ENCODE results near the gene BICRAL.

The BICRAL gene

DNA sequence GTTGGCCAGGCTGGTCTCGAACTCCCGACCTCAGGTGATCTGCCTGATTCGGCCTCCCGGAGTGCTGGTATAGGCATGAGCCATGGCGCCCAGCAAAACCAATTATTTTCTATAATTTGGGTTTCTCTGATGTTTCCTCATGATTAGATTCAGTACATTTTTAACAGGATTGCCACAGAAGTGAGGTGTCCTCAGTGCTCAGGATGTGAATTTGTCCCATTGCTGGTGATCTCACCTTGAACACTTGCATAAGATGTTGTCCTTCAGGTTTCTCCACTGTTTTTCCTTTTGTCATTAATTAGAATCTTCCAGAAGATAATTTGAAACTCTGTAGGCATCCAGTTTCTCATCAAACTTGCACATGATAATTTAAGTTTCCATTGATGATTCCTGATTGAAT is 52.2 kb downstream of the BICRAL start:
- FAIRE-seq (no peak), DNase-seq (ENCODE audit: insufficient read length, low spot score) (no peak)
- TF ChIP-seq, protein P1, sequence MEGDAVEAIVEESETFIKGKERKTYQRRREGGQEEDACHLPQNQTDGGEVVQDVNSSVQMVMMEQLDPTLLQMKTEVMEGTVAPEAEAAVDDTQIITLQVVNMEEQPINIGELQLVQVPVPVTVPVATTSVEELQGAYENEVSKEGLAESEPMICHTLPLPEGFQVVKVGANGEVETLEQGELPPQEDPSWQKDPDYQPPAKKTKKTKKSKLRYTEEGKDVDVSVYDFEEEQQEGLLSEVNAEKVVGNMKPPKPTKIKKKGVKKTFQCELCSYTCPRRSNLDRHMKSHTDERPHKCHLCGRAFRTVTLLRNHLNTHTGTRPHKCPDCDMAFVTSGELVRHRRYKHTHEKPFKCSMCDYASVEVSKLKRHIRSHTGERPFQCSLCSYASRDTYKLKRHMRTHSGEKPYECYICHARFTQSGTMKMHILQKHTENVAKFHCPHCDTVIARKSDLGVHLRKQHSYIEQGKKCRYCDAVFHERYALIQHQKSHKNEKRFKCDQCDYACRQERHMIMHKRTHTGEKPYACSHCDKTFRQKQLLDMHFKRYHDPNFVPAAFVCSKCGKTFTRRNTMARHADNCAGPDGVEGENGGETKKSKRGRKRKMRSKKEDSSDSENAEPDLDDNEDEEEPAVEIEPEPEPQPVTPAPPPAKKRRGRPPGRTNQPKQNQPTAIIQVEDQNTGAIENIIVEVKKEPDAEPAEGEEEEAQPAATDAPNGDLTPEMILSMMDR (IDR thresholded peaks at IDR 0.05; ENCODE audit: insufficient read depth, missing control alignments): no peak

GRCh38 chr6:42841844-42842584 is 60.2 kb downstream of the BICRAL start:
- TF ChIP-seq, protein P1 (IDR thresholded peaks at IDR 0.05; ENCODE audit: insufficient read depth, missing control alignments): no peak
- DNase-seq (ENCODE audit: insufficient read length, low spot score): peak; percentile 53
- peak; percentile 32 for FAIRE-seq

DNA sequence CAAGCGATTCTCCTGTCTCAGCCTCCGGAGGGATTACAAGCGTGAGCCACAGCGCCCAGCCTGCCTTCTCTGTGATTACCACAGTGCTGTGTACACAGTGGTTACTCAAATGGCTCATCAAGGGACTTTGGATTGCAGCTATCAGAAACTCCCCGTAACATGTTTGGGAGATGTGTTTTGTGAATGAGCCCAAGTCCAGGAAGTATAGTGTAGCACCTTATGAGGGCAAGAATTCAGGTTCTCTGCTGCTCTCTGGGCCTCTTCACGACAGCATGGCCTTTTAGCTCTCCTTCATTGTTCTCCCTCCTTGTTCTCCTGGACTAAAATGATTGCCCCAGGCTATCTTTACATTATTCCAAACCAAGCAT is 63.5 kb downstream of the BICRAL start:
- no peak for DNase-seq (ENCODE audit: insufficient read length, low spot score)
- no peak for FAIRE-seq

GRCh38 chr6:42846505-42846904 is 64.7 kb downstream of the BICRAL start:
- no peak for FAIRE-seq
- no peak for DNase-seq (ENCODE audit: insufficient read length, low spot score)
- TF ChIP-seq, protein P1 (IDR thresholded peaks at IDR 0.05; ENCODE audit: insufficient read depth, missing control alignments): no peak

More for the DNA sequence above, 63.5 kb downstream of the BICRAL start:
- TF ChIP-seq, protein P1 (IDR thresholded peaks at IDR 0.05; ENCODE audit: insufficient read depth, missing control alignments): no peak

- DNase-seq (ENCODE audit: insufficient read length, low spot score) (no peak), FAIRE-seq (no peak)
- TF ChIP-seq, protein P1 (IDR thresholded peaks at IDR 0.05; ENCODE audit: insufficient read depth, missing control alignments): no peak
These were observed 66.8 kb downstream of the BICRAL start for GRCh38 chr6:42848700-42849099.

DNA sequence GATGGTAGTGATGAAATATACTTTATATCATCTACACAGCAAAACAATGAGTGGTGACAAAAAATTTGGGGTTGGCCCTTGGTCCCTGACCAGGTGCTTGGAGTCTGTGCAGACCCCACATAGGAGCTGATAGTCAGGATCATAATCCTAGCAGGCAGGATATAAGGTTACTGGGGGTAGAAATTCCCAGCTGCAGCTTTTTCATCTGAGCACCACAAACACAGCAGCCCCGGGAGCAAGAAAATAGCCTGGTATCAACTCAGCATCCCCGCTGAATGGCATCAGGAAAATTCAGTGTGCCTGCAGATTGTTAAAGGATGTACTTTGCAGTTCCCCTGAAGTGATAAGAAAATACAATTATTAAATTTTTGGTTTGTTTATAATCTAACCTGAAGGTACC is 69.7 kb downstream of the BICRAL start:
- TF ChIP-seq, protein P1 (IDR thresholded peaks at IDR 0.05; ENCODE audit: insufficient read depth, missing control alignments): no peak
- FAIRE-seq (no peak), DNase-seq (ENCODE audit: insufficient read length, low spot score) (no peak)

- TF ChIP-seq, protein P1 (IDR thresholded peaks at IDR 0.05; ENCODE audit: insufficient read depth, missing control alignments): no peak
- no peak for FAIRE-seq
- no peak for DNase-seq (ENCODE audit: insufficient read length, low spot score)
These were observed 78.2 kb downstream of the BICRAL start for GRCh38 chr6:42860036-42860435.

Data from D721Med (cell line).